Right cardiac atrium (tissue), 5 donors: ENCODE measurements around the gene DNAJB13. TPM values are rescaled to one million over a fixed set of nuclear protein-coding genes. Genes with fewer than 3 reads are reported as not detected.

ENCODE experiments used
- ATAC-seq, 2 donors: fragments of 200-7000 bp; cut with Tn5 transposase; one replicate each; pipeline versions ENCODE4 v1.8.0 to v1.9.1; 2020; ENCODE audit warnings: moderate library complexity in 2 of 2, mild to moderate bottlenecking in 1 of 2
- DNase-seq, 3 donors: peaks; one replicate each; pipeline ENCODE4 v3.0.0-alpha.2; 2020
- H3K27ac ChIP-seq: one replicate; pipeline ENCODE4 v1.5.1; 2013; ENCODE audit warnings: mild to moderate bottlenecking, low read length, control low read depth, moderate library complexity
- H3K27me3 ChIP-seq: one replicate; pipeline ENCODE4 v1.6.1; 2013; ENCODE audit not compliant: control insufficient read depth, insufficient read depth
- H3K4me1 ChIP-seq: one replicate; pipeline ENCODE4 v1.6.1; 2013; ENCODE audit warnings: low read length; ENCODE audit not compliant: control insufficient read depth, insufficient read depth
- H3K4me3 ChIP-seq: one replicate; pipeline ENCODE4 v1.5.1; 2013; ENCODE audit warnings: low read length, control low read depth
- H3K9me3 ChIP-seq: one replicate; pipeline ENCODE4 v1.6.1; 2013; ENCODE audit warnings: low read length; ENCODE audit not compliant: control insufficient read depth
- WGBS: extraction: QIAGEN DNeasy Blood & Tissue Kit; methylation state at CpG from one replicate; pipeline ENCODE4 v1.1.7; 2013; 5-methylcytosine and 5-hydroxymethylcytosine counted together
- intact Hi-C, 4 donors: fragments of 100-400 bp; cut with DNase I; formaldehyde crosslinking; loops; one replicate each; pipeline versions ENCODE4 v1.11.0 to v1.14.0; 2022 to 2023
- polyA plus RNA-seq: library from polyadenylated mRNA; stranded (reverse); fragments of 200-250 nt; gene quantifications from one replicate; pipeline ENCODE4 v1.2.3, GENCODE V29; 2013
- total RNA-seq, 4 donors: library from RNA; stranded (reverse); fragmentation: NEBNext Ultra II Directional; extraction: Animal tissue kit (Norgen Biotek cat#: 25700); gene quantifications; one replicate each; pipeline ENCODE4 v1.2.1, GENCODE V29; 2021
- donor health status: healthy with polysubstance abuse.
- donor health status: DM: no; HTN: yes; CAD: no.
- donor health status: DM: no; HTN: no; CAD: no.
- donor health status: DM: no; HTN: yes; CAD: no; lungs with severe emphysema.
- donor health status: DM: yes; HTN: yes; CAD: no.

Gene DNAJB13
- total and polyA plus RNA-seq, 5 donors: 0.26 TPM; not detected in 4

GRCh38 chr11:74004046-74004695 lies 53.3 kb downstream of the DNAJB13 start:
- intact Hi-C loops: no loop called here
- 81% methylated on average over 6 of the region's 6 CpGs for WGBS
- Histone ChIP-seq H3K27me3 (no peaks in the 10 kb centered on the region), H3K4me1 (no peaks in the 10 kb centered on the region), H3K27ac (no peak overlapping the region), H3K4me3 (no peak overlapping the region), H3K9me3 (no peaks in the 10 kb centered on the region)
- DNase-seq (no peak), ATAC-seq (no peak)

GRCh38 chr11:74004759-74005615 lies 54.2 kb downstream of the DNAJB13 start:
- WGBS: 66% methylated on average over 11 of the region's 11 CpGs
- Histone ChIP-seq H3K4me3 (no peak overlapping the region), H3K4me1 (peaks cover under 1% of the 10 kb centered on the region), H3K27ac (no peak overlapping the region), H3K27me3 (no peaks in the 10 kb centered on the region), H3K9me3 (no peaks in the 10 kb centered on the region)
- ATAC-seq (no peak), DNase-seq (peak in 1 of 3 donors; percentile 66)
- intact Hi-C loops: no loop called here

DNA sequence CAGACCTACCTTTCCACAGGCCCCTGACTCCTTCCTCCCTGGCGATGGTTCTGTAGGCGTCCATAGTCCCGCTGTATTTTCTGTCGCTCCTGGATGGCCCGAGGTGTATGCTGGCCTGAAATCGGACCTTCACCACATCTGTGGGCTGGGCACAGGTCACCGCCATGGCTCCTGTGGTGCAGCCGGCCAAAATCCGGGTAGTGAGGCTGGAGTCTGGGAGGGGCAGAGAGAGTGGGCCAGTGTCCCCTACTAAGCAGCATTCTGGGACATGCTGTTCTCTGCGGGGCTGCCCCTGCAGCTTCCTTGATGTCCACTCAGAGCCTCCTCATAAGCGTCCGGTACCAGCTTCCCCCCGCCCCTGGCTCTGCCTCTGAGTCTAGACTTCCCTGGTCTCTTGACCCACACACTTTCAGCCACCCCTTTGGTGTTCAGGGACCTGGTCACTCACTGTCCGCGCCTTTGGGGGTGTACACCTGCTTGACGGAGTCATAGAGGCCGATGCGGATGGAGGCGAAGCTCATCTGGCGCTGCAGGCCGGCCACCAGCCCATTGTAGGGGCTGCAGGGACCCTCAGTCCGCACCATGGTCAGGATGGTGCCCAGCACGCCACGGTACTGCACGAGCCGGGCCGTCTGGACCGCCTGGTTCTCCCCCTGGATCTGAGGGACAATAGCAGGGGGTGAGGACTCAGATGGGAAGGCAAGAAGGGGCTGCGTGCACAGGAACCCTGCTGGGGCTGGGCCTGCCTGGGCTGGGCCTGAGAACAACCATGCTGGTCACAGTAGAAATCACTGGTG lies 55.1 kb downstream of the DNAJB13 start:
- Histone ChIP-seq H3K4me1 (peaks cover 8% of the 10 kb centered on the region), H3K9me3 (no peaks in the 10 kb centered on the region), H3K27ac (no peak overlapping the region), H3K27me3 (no peaks in the 10 kb centered on the region), H3K4me3 (no peak overlapping the region)
- no peak for ATAC-seq
- WGBS: 94% methylated on average over 29 of the region's 29 CpGs
- intact Hi-C loops: no loop called here
- no peak for DNase-seq

GRCh38 chr11:74006743-74007304 lies 56.0 kb downstream of the DNAJB13 start:
- 81% methylated on average over 7 of the region's 7 CpGs for WGBS
- Histone ChIP-seq H3K27ac (no peak overlapping the region), H3K4me3 (no peak overlapping the region), H3K4me1 (peaks cover 13% of the 10 kb centered on the region), H3K27me3 (no peaks in the 10 kb centered on the region), H3K9me3 (no peaks in the 10 kb centered on the region)
- intact Hi-C loops: no loop called here
- no peak for ATAC-seq
- DNase-seq: no peak

DNA sequence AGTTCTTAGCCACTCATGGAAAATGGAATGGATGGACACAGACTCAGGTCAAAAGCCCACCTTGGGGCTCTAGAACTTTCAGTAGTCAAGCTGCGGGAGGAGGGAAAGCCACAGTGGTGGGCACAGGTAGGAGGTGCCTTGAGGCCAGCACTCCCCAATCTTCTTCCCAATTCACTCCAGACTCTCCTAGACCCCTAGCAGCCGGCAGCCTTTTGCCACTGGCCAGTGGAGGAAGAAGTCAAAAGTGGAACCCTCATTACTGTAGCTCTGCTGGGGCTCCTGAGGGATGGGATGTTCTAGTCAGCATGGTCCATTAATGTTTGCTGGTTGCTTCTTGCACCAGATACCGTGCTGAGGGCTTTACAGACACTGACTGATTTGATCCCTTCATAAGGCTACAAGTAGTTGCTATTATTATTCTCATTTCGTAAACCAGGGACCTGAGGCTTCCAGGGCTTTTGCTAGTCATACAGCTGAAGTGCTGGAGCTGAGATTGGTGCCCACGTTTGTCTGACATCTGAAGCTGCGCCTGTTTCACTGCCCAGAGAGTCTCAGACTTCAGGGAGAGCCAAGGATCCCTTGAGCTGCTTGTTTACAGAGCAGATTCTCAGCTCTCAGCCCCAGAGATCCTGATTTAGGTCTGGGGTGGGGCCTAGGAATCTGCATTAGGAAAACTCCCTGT lies 57.0 kb downstream of the DNAJB13 start:
- Histone ChIP-seq H3K27ac (peak overlapping the region; percentile 53), H3K4me3 (no peak overlapping the region), H3K9me3 (no peaks in the 10 kb centered on the region), H3K27me3 (no peaks in the 10 kb centered on the region), H3K4me1 (peaks cover 13% of the 10 kb centered on the region)
- intact Hi-C loops: no loop called here
- 78% methylated on average over 6 of the region's 6 CpGs for WGBS
- no peak for ATAC-seq
- DNase-seq: no peak

GRCh38 chr11:74008373-74009229 lies 57.8 kb downstream of the DNAJB13 start, which contains the start of gene UCP3:
TSS of gene UCP3 (minus strand) at chr11:74009085. CDS start at chr11:74007042, 2,043 bp downstream.
- Histone ChIP-seq H3K4me3 (no peak within 1 kb of the TSS), H3K9me3 (no peaks in the 10 kb centered on the region), H3K27me3 (no peaks in the 10 kb centered on the region), H3K27ac (peak within 1 kb of the TSS; percentile 53), H3K4me1 (peaks cover 13% of the 10 kb centered on the region)
- intact Hi-C loops: no loop called here
- DNase-seq: no peak
- ATAC-seq: peak; percentile 17 to 36
- WGBS: 68% methylated on average over 9 of the region's 9 CpGs

DNA sequence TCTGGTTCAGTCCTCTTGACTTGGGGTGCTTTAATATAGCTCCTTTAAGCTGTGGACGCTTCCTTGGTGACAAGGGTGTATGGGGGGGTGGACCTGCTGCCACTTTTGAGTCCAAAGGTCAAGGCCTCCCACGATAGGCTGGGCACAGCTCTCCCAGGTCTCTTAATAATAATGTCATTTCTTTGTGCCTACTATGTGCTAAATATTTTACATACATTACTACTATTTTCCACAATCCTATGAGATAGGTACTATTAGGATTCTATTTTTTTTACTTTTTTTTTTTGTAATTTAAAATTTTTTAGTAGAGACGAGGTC lies 58.4 kb downstream of the DNAJB13 start:
- H3K9me3 ChIP-seq: no peaks in the 10 kb centered on the region
- peak overlapping the region; percentile 1 for H3K27ac ChIP-seq
- H3K27me3 ChIP-seq: no peaks in the 10 kb centered on the region
- 77% methylated on average over 3 of the region's 3 CpGs for WGBS
- no peak for ATAC-seq
- intact Hi-C loops: no loop called here
- H3K4me1 ChIP-seq: peaks cover 13% of the 10 kb centered on the region
- no peak overlapping the region for H3K4me3 ChIP-seq
- DNase-seq: no peak

- DNase-seq: no peak
- intact Hi-C loops: no loop called here
- no peak for ATAC-seq
- Histone ChIP-seq H3K4me1 (peaks cover 13% of the 10 kb centered on the region), H3K27me3 (no peaks in the 10 kb centered on the region), H3K9me3 (no peaks in the 10 kb centered on the region), H3K27ac (no peak overlapping the region), H3K4me3 (no peak overlapping the region)
- WGBS: 82% methylated on average over 5 of the region's 5 CpGs
Measured at GRCh38 chr11:74009675-74010305, 59.0 kb downstream of the DNAJB13 start.

DNA sequence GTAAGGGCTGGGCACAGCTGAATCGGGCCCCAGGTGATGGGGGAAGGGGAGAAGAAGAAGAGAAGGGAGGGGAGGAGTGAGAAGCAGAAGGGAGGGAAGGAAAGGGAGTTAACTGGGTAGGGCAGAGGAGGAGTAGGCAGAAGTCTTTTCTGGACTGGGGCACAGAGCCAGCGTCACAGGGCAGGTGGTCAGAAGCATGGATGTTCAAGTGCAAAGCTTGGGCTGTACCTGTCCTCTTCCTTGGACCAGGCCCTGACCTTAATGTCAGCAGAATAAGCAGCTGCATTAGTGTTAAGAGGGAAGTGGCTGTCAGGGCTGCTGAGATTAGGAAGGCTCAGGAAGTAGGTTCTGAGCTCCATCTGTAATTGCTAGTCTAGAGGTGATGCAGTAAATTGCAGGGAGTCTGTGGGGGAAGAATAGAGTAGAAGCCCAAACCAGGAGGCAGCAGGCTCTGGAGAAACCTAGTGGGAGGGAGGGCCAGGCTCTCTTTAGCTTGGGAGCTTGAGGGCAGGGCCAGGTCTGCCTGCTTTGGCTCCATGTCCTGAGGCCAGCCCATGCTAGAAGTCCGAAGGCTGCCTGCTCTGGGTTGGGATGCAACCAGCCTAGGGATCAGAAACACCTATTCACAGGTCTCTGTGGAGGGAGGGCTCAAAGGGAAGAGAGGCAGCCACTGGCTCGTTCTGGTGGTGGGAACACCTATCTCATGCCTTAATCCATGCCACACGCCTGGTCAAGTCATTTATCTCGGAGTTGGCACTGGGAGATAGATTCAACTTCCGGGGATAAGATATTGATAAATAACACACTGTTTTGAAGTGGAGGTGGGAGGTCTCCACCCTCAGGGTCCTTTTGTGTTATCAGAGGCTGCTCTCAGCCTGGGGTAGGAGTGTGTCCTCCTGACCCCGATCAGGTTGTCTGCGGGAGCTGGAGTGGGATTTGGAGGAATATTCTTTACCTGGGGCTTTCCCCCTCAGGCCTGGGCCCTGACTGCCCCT lies 59.8 kb downstream of the DNAJB13 start:
- no peak overlapping the region for H3K27ac ChIP-seq
- intact Hi-C loops: no loop called here
- no peak overlapping the region for H3K4me3 ChIP-seq
- ATAC-seq: peak in 1 of 2 donors; percentile 3
- DNase-seq: no peak
- WGBS: 84% methylated on average over 9 of the region's 9 CpGs
- H3K27me3 ChIP-seq: no peaks in the 10 kb centered on the region
- H3K9me3 ChIP-seq: no peaks in the 10 kb centered on the region
- peaks cover 13% of the 10 kb centered on the region for H3K4me1 ChIP-seq
